Left hindlimb (tissue), 1 donor: ENCODE results near the gene C21orf91.
"Not testable (repeated sequence)": the region's sequence is repeated elsewhere in the genome, so short reads cannot be mapped to it uniquely, and the experiment has no call there.

ENCODE experiments used
- DNase-seq: peaks from one replicate; pipeline ENCODE4 v3.0.0-alpha.2; 2018

The C21orf91 gene

DNA sequence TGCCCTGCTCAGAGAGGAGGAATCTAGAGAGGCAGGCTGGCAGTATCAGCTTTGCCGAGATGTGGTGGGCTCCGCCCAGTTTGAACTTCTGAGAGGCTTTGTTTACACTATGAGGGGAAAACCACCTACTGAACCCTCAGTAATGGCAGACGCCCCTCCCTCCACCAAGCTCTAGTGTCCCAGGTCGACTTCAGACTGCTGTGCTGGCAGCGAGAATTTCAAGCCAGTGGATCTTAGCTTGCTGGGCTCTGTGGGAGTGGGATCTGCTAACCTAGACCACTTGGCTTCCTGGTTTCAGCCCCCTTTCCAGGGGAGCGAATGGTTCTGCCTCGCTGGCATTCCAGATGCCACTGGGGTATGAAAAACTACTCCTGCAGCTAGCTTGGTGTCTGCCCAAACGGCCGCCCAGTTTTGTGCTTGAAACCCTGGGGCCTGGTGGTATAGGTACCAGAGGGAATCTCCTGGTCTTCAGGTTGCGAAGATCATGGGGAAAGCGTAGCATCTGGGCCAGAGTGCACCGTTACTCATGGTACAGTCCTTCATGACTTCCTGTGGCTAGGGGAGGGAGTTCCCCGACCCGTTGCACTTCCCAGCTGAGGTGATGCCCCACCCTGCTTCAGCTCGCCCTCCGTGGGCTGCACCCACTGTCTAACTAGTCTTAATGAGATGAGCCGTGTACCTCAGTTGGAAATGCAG is 43.6 kb downstream of the C21orf91 start:
- DNase-seq, result no peak

DNA sequence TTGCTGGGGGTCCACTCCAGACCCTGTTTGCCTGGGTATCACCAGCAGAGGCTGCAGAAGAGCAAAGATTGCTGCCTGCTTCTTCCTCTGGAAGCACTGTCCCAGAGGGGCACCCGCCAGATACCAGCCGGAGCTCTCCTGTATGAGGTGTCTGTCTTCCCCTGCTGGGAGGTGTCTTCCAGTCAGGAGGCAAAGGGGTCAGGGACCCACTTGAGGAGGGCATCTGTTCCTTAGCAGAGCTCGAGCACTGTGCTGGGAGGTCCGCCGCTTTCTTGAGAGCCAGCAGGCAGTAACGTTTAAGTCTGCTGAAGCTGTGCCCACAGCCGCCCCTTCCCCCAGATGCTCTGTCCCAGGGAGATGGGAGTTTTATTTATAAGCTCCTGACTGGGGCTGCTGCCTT is 44.1 kb downstream of the C21orf91 start:
- not testable (repeated sequence) for DNase-seq

DNA sequence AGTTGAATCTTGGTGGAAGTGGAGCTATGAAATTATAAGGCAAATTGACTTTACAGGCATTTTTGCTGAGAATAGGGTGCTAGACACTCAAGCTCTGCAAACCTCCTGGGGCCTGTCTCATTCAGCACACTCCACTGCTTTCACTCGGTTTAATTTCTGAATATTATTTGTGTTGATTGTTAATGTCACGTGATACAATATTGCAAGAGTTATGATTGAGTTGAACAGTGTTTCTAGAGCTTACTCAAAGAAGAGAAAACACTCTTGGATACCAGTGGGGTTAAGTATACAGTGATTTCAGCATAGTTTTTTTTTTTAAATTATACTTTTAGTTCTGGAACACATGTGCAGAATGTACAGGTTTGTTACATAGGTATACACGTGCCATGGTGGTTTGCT is 49.7 kb downstream of the C21orf91 start:
- no peak for DNase-seq

DNA sequence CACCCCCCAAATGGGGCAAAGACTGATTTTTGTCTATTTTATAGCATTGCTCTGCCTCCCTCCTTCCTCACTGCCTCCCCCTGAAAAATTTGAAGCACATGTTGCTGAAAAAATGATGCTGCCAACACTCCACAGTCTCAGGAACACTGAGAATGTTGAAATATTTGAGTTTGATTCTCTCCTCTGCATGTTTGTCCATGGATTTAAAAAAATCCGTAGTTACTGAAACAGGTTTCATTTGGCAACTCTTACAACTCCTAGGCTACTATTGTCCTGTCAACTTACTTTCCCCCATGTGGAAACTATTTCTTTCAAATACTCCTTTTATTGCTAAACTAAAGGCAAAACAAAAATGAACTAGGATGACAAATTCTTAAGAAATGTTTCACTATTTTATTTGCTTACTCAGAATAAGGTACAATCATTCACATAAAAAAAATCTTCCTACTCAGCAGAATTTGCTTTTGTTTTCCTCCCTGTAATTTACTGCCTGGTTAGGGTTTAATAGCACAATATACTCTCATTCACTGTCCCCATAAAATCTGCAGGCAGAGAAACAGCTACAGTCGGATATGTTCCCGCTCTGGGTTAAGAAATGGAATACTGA is 50.2 kb downstream of the C21orf91 start:
- no peak for DNase-seq

DNA sequence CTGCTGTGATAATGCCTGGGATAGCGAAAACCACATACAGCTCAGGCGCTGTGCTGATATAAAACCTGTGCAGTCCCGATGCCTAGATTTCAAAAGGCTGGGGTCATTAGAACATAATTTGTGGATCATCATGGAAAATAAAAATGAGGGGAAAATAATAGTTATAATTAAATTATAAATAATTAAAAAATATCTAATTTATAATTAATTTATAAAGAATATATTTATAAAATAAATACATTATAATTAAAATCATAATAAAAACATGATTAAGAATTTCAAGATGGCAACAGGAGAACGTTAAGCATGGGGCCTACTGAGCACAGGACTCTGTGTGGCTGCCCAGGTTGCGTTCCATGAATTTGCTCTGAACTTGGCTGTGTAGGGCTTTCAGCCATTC is 53.9 kb downstream of the C21orf91 start:
- no peak for DNase-seq

DNA sequence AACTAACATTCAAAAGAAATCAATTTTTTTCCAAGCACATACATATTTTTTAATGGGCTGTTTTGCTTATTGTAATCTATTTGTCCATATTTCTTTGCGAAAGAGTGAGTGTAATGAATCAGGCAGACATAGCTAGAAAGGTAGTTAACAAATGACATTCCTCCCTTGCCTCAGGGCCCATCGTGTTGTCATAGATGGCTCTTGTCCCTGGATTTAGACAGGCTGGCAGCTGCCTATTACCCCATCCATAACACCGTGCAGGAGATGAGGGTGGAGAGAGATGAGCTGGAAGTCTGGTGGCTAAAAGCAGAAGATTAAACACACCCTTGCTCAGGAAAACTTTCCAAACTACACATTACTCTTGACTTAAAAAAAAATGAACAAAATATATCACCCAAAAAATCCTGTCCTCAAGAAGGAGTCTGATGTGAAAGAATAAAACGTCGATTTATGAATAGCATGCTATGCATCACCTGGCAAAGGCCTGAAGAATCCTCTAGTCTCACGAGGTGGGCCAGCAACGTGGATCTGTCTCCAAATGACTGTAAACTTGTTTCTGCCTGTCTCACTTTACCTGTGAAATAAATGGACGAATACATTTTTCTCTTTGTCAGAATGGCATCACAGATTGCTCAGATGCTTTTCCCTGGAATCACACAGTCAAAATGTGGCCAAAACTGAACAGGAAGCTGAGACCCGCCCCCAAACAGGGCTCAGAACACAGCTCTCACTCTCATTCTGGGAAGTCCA is 55.7 kb downstream of the C21orf91 start:
- DNase-seq, result no peak

DNA sequence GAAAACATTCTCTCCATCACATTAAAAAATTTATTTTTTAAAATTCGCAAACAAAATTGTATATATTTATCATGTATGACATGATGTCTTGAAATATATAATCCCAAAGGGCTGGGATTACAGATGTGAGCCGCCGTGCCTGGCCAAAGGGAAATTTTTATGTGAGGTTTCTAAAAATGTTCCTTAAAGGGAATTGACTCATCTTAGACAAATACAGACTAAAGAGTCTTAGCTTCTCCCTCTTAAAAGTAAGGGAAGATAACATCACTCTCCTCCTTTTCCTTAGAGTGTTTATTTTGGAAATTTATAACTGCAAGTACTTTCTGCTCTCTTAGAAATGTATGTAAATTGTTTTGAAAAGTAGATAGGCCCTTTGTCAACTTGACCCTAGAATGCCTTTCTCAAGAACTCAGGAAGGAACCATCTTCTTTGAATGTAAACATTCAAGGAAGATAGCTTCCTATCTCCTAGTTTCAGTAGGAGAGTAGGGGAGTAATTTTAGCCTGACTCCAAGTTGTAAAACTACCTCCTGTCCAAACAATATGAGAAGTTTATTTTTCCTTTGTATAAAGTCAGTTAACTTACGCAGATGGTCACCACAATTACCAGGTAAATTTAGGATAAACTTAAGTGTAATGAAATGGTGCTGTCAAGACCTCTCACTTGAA is 59.5 kb downstream of the C21orf91 start:
- DNase-seq, result no peak

DNA sequence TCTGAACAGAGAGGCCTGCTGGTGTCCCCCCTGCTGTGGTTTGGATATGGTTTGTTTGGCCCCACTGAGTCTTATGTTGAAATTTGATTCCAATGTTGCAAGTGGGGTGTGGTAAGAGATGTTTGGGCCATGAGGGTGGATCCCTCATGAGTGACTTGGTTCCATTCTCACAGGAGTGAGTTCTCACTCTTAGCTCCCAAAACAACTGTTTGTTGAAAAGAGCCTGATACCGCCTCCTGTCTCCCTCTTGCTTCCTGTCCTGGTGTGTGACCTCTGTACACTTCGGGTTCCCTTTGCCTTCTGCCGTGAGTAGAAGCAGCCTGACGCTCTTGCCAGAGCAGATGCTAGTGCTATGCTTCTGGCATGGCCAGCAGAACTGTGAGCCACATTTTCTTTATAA is 60.5 kb downstream of the C21orf91 start:
- no peak for DNase-seq

DNA sequence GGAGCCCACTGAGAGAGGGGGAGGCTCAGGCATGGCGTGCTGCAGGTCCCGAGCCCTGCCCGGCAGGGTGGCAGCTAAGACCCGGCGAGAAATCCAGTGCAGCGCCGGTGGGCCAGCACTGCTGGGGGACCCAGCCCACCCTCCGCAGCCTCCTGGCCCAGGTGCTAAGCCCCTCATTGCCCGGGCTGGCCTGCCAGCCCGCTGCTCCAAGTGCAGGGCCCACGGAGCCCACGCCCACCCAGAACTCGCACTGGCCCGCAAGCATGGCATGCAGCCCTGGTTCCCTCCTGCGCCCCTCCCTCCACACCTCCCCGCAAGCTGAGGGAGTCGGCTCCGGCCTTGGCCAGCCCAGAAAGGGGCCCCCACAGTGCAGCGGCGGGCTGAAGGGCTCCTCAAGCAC is 61.5 kb downstream of the C21orf91 start:
- no peak for DNase-seq

DNA sequence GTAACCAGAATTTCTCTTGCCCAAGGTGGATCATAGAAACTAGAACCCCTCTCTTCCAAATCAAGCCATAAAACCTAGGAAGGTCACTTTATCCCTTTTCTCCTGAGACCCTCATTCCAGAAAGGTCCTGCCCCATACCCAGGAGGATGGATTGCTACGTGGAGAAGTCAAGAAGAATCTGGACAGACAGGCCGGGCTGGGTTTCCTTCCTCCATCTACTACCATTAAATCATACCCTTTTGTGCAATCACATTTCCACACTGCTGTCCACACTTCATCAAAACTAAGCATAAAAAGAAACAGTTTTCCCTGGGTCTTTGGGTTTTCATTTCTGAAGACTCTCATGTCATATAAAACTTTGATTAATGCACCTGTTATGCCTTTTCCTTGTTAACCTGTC is 65.4 kb downstream of the C21orf91 start:
- no peak for DNase-seq

DNA sequence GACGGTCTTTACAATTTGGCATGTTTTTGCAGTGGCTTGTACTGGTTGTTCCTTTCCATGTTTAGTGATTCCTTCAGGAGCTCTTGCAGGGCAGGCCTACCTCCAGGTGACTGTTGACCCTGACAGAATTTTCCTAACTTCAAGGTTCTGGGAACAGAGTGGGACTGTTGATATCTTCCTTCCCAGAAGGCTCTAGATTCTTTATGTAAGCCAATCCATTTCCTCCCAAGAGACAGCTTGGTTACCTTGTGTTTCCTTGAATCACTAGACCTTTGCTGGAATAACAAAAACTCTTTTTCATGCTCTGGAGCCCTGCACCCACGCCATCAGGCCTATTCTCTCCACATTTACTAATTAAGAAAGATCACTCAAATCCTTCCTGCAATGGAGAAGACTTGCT is 67.0 kb downstream of the C21orf91 start:
- DNase-seq, result no peak

DNA sequence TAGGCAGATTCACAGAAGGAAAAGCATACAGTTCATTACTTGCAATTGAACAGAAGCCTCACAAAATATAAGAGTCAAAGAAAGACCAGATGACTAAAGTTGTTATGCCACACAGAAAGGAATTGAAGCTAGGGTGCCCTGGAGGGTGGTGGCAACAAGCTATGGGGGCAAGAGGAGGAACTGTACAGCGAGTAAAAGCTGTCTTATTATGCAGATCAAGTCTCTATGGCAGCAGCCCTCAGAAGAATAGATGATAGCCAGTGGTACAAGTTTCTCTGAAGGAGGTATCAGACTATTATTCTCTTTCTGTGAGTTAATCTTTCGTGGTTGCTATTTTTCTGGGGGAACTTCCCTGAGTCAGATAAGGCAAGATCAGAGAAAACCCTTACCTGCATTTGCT is 72.2 kb downstream of the C21orf91 start:
- no peak for DNase-seq

DNA sequence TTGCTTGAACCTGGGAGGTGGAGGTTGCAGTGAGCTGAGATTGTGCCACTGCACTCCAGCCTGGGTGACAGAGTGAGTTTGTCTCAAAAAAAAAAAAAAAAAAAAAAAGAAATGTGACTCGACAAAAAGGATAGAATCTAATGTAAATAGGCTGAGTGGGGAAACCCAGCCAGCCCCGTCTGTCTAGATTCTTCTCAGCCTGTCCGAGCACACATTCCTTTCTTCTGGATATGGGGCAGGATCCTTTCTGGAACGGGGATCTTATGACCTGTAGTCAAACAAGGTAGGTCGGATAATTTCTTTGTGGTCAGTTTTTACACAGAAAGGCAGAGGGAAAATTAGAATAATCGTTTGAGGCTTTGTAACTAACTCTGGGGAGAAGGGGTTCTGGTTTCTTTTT is 74.1 kb downstream of the C21orf91 start:
- no peak for DNase-seq

DNA sequence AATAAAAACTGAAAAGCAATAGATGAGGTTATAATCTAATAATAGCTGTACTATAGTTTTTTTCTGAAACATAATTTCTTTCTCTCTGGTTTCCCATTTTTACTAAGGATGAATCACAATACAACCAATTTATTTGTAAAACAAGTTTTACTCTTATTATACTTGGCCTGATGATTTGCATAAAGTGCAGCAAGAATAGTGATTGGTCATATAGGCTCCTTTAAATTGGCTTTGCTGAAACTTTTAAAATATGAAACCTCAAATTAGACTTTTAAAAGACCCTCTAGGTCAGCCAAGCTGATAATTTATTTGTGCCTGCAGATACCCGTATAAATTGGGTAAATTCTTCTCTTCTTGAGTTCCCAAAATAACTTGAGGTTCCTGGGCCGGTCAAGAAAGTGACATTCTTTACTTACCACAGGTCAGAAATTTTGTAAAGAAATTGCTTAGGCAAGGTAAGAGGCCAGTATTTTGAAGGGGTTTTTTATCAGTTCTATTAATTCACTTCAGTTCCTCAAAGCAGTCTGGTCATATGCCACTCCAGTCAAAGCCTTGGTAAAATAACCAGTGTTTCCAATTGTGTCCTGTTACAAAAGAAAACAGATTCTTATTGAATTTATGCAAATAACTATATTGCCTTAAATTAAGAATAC is 76.1 kb downstream of the C21orf91 start:
- no peak for DNase-seq

DNA sequence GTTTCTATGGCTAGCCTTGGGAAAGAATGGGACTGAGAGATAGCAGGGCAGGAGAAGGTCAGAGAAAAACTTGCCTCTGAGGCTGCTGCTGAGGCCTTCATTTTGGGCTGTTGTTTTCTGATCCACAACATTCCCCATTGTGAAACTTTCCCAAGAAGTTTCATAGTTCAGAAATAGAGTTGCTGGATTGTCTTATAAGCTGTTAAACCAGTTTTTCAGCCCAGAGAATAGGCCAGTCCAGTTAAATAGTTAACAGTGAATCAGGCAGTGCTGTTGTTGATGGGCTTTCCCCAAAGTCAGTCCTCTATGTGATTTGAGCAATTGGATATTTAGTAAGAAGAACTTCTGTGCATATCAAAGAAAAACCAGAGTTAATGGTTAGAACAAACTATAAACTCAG is 77.0 kb downstream of the C21orf91 start:
- DNase-seq, result no peak
